ENCODE measurements around the gene ZBTB40.

ZBTB40 gene

GRCh38 chr1:22471610-22472009, 20.0 kb downstream of the ZBTB40 start:
- DNase-seq (ENCODE audit: low read depth in 2 of 2), result no peak

GRCh38 chr1:22472596-22472995, 20.9 kb downstream of the ZBTB40 start:
- DNase-seq (ENCODE audit: low read depth in 2 of 2), result no peak

- no peak for DNase-seq (ENCODE audit: low read depth in 2 of 2)
These were observed 22.3 kb downstream of the ZBTB40 start for GRCh38 chr1:22473952-22474351.

- no peak for DNase-seq (ENCODE audit: low read depth in 2 of 2)
These were observed 24.9 kb downstream of the ZBTB40 start for GRCh38 chr1:22476566-22476965.

- DNase-seq (ENCODE audit: low read depth in 2 of 2), result no peak
These were observed 31.5 kb downstream of the ZBTB40 start for GRCh38 chr1:22483121-22483520.

GRCh38 chr1:22484706-22485345, 33.2 kb downstream of the ZBTB40 start:
- no peak for DNase-seq (ENCODE audit: low read depth in 2 of 2)

GRCh38 chr1:22485431-22485830, 33.8 kb downstream of the ZBTB40 start:
- no peak for DNase-seq (ENCODE audit: low read depth in 2 of 2)

GRCh38 chr1:22487781-22488180, 36.1 kb downstream of the ZBTB40 start:
- no peak for DNase-seq (ENCODE audit: low read depth in 2 of 2)

- no peak for DNase-seq (ENCODE audit: low read depth in 2 of 2)
These were observed 36.7 kb downstream of the ZBTB40 start for GRCh38 chr1:22488319-22488718.

GRCh38 chr1:22489278-22489677, 37.6 kb downstream of the ZBTB40 start:
- no peak for DNase-seq (ENCODE audit: low read depth in 2 of 2)

GRCh38 chr1:22489823-22490222, 38.2 kb downstream of the ZBTB40 start:
- DNase-seq (ENCODE audit: low read depth in 2 of 2), result no peak

GRCh38 chr1:22490309-22490708, 38.7 kb downstream of the ZBTB40 start:
- no peak for DNase-seq (ENCODE audit: low read depth in 2 of 2)

- no peak for DNase-seq (ENCODE audit: low read depth in 2 of 2)
These were observed 40.5 kb downstream of the ZBTB40 start for GRCh38 chr1:22491995-22492715.

- no peak for DNase-seq (ENCODE audit: low read depth in 2 of 2)
These were observed 42.5 kb downstream of the ZBTB40 start for GRCh38 chr1:22494144-22494543.

GRCh38 chr1:22494943-22495579, 43.4 kb downstream of the ZBTB40 start:
- DNase-seq (ENCODE audit: low read depth in 2 of 2), result no peak

GRCh38 chr1:22496536-22497160, 45.0 kb downstream of the ZBTB40 start:
- no peak for DNase-seq (ENCODE audit: low read depth in 2 of 2)

GRCh38 chr1:22498463-22498862, 46.8 kb downstream of the ZBTB40 start:
- no peak for DNase-seq (ENCODE audit: low read depth in 2 of 2)

- no peak for DNase-seq (ENCODE audit: low read depth in 2 of 2)
These were observed 48.4 kb downstream of the ZBTB40 start for GRCh38 chr1:22500058-22500457.

- DNase-seq (ENCODE audit: low read depth in 2 of 2), result no peak
These were observed 48.8 kb downstream of the ZBTB40 start for GRCh38 chr1:22500471-22500870.

- DNase-seq (ENCODE audit: low read depth in 2 of 2), result no peak
These were observed 50.6 kb downstream of the ZBTB40 start for GRCh38 chr1:22502202-22502601.

GRCh38 chr1:22503721-22504410, 52.2 kb downstream of the ZBTB40 start:
- DNase-seq (ENCODE audit: low read depth in 2 of 2), result no peak

GRCh38 chr1:22506130-22506692, 54.6 kb downstream of the ZBTB40 start:
- no peak for DNase-seq (ENCODE audit: low read depth in 2 of 2)

All from stimulated activated CD4-positive, alpha-beta T cell treated with anti-CD3 and anti-CD28 coated beads, Interleukin-12 subunit alpha, Interleukin-12 subunit beta, amount 100 ng/mL, for 24 hours (primary cell).